NAMALWA (cell line): Measurements from ENCODE around the gene ADGRV1.

Source experiments
- DNase-seq: peaks from one replicate; pipeline ENCODE4 v3.0.0-alpha.2; 2015; ENCODE audit warnings: low spot score

ADGRV1 gene

GRCh38 chr5:91118796-91119195 lies 560.2 kb downstream of the ADGRV1 start:
- no peak for DNase-seq

- no peak for DNase-seq
These were observed 560.6 kb downstream of the ADGRV1 start for GRCh38 chr5:91119217-91119616.

- no peak for DNase-seq
These were observed 561.6 kb downstream of the ADGRV1 start for GRCh38 chr5:91119981-91120850.

- DNase-seq, result no peak
These were observed 562.9 kb downstream of the ADGRV1 start for GRCh38 chr5:91121347-91121993.

GRCh38 chr5:91122651-91123050 lies 564.1 kb downstream of the ADGRV1 start:
- DNase-seq, result no peak

- DNase-seq, result no peak
These were observed 564.7 kb downstream of the ADGRV1 start for GRCh38 chr5:91123291-91123690.

GRCh38 chr5:91123901-91124300 lies 565.3 kb downstream of the ADGRV1 start:
- DNase-seq, result no peak

GRCh38 chr5:91125916-91126315 lies 567.3 kb downstream of the ADGRV1 start:
- DNase-seq, result no peak

GRCh38 chr5:91126448-91126847 lies 567.9 kb downstream of the ADGRV1 start:
- no peak for DNase-seq

- DNase-seq, result no peak
These were observed 568.3 kb downstream of the ADGRV1 start for GRCh38 chr5:91126888-91127287.

- no peak for DNase-seq
These were observed 569.0 kb downstream of the ADGRV1 start for GRCh38 chr5:91127456-91128081.

- DNase-seq, result no peak
These were observed 570.0 kb downstream of the ADGRV1 start for GRCh38 chr5:91128604-91129003.

- no peak for DNase-seq
These were observed 571.2 kb downstream of the ADGRV1 start for GRCh38 chr5:91129748-91130147.

GRCh38 chr5:91130759-91131158 lies 572.2 kb downstream of the ADGRV1 start:
- DNase-seq, result no peak

- DNase-seq, result no peak
These were observed 574.0 kb downstream of the ADGRV1 start for GRCh38 chr5:91132550-91132949.

- DNase-seq, result no peak
These were observed 574.6 kb downstream of the ADGRV1 start for GRCh38 chr5:91133183-91133582.

GRCh38 chr5:91135475-91136248 lies 577.1 kb downstream of the ADGRV1 start:
- no peak for DNase-seq

GRCh38 chr5:91136271-91136670 lies 577.7 kb downstream of the ADGRV1 start:
- DNase-seq, result no peak

- no peak for DNase-seq
These were observed 579.0 kb downstream of the ADGRV1 start for GRCh38 chr5:91137647-91138046.

- DNase-seq, result no peak
These were observed 581.1 kb downstream of the ADGRV1 start for GRCh38 chr5:91139572-91140200.

GRCh38 chr5:91140657-91141056 lies 582.1 kb downstream of the ADGRV1 start:
- no peak for DNase-seq

GRCh38 chr5:91141642-91142041 lies 583.0 kb downstream of the ADGRV1 start:
- no peak for DNase-seq
